ENCODE measurements around the gene DOCK11.
"Not testable (repeated sequence)": the region's sequence is repeated elsewhere in the genome, so short reads cannot be mapped to it uniquely, and the experiment has no call there.

DOCK11 gene

DNA sequence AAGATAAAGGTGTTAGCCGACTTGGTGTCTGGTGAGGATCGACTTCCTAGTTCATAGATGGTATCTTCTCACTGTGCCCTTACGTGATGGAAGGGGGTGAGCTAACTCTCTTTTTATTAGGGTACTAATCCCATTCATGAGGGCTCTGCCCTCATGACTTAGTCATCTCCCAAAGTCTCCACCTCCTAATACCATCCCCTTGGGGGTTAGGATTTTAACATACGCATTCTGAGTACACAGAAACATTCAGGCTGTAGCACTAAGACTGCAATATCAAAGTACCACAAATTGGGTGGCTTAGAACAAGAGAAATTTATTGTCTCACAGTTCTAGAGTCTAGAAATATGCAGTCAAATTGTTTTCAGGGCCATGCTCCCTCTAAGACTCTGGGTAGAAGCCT lies 173.8 kb downstream of the DOCK11 start:
- H3K9me3 ChIP-seq (ENCODE audit: control insufficient read depth, insufficient read depth, low read length): no peaks in the 10 kb centered on the region
- no peaks in the 10 kb centered on the region; the same call in 1 of the 2 replicates for H3K4me1 ChIP-seq (ENCODE audit: insufficient read depth, low read length)
- H3K36me3 ChIP-seq (ENCODE audit: insufficient read depth, low read length): no peaks in the 10 kb centered on the region
- no peak overlapping the region for H3K9ac ChIP-seq (ENCODE audit: low read depth, low read length)

GRCh38 chrX:118675326-118675965 lies 179.8 kb downstream of the DOCK11 start:
- H3K36me3 ChIP-seq (ENCODE audit: insufficient read depth, low read length): no peaks in the 10 kb centered on the region

GRCh38 chrX:118675966-118676349 lies 180.3 kb downstream of the DOCK11 start:
- H3K36me3 ChIP-seq (ENCODE audit: insufficient read depth, low read length): no peaks in the 10 kb centered on the region
- no peaks in the 10 kb centered on the region for H3K9me3 ChIP-seq (ENCODE audit: control insufficient read depth, insufficient read depth, low read length)
- H3K9ac ChIP-seq (ENCODE audit: low read depth, low read length): no peak overlapping the region
- H3K4me1 ChIP-seq (ENCODE audit: insufficient read depth, low read length): no peaks in the 10 kb centered on the region

More at GRCh38 chrX:118675326-118675965, 179.8 kb downstream of the DOCK11 start:
- Histone ChIP-seq H3K4me1 (ENCODE audit: insufficient read depth, low read length) (no peaks in the 10 kb centered on the region), H3K9ac (ENCODE audit: low read depth, low read length) (no peak overlapping the region), H3K9me3 (ENCODE audit: control insufficient read depth, insufficient read depth, low read length) (no peaks in the 10 kb centered on the region)

- no peak overlapping the region for H3K9ac ChIP-seq (ENCODE audit: low read depth, low read length)
- no peaks in the 10 kb centered on the region for H3K36me3 ChIP-seq (ENCODE audit: insufficient read depth, low read length)
- H3K4me1 ChIP-seq (ENCODE audit: insufficient read depth, low read length): no peaks in the 10 kb centered on the region
- no peaks in the 10 kb centered on the region for H3K9me3 ChIP-seq (ENCODE audit: control insufficient read depth, insufficient read depth, low read length)
These were observed 181.7 kb downstream of the DOCK11 start for GRCh38 chrX:118677318-118677717.

DNA sequence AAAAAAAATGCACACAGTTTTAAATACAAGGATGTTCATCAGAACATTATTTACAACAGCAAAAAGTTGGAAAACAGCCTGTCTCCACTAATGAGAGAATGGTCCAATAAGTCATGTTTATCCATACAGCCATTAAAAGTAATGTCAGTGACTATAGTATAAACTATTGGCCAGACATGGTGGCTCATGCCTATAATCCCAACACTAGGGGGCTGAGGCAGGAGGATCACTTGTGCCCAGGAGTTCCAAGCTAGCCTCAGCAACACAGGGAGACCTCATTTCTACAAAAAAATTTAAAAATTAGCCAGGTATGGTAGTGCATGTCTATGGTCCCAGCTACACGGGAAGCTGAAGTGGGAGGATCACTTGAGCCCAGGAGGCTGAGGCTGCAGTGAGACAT lies 183.7 kb downstream of the DOCK11 start:
- no peaks in the 10 kb centered on the region for H3K36me3 ChIP-seq (ENCODE audit: insufficient read depth, low read length)
- H3K9me3 ChIP-seq (ENCODE audit: control insufficient read depth, insufficient read depth, low read length): no peaks in the 10 kb centered on the region
- no peaks in the 10 kb centered on the region for H3K4me1 ChIP-seq (ENCODE audit: insufficient read depth, low read length)
- no peak overlapping the region for H3K9ac ChIP-seq (ENCODE audit: low read depth, low read length)

GRCh38 chrX:118682258-118683014 lies 186.8 kb downstream of the DOCK11 start:
- Histone ChIP-seq H3K4me1 (ENCODE audit: insufficient read depth, low read length) (no peaks in the 10 kb centered on the region), H3K9me3 (ENCODE audit: control insufficient read depth, insufficient read depth, low read length) (no peaks in the 10 kb centered on the region), H3K9ac (ENCODE audit: low read depth, low read length) (no peak overlapping the region), H3K36me3 (ENCODE audit: insufficient read depth, low read length) (no peaks in the 10 kb centered on the region)

GRCh38 chrX:118685393-118685792 lies 189.8 kb downstream of the DOCK11 start:
- H3K4me1 ChIP-seq (ENCODE audit: insufficient read depth, low read length): no peaks in the 10 kb centered on the region
- H3K36me3 ChIP-seq (ENCODE audit: insufficient read depth, low read length): no peaks in the 10 kb centered on the region
- H3K9me3 ChIP-seq (ENCODE audit: control insufficient read depth, insufficient read depth, low read length): no peaks in the 10 kb centered on the region
- no peak overlapping the region for H3K9ac ChIP-seq (ENCODE audit: low read depth, low read length)

DNA sequence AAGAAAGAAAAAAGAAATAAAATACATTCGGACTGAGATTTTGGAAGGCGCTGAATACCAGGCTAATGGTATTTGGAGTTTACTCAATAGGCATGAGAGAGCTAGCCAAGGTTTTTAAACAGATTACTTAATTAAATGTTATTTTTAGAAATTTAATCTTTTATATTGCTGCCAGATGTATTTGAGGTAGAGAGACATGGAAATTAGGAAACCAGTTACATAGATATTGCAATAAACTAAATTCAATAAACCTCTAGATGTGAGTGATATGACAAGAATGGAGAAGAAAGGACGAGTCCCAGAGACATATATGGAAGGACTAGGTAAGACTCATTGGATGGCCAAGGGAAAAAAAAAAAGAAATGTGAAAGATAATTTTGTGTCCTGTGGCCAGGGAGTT lies 193.3 kb downstream of the DOCK11 start:
- Histone ChIP-seq H3K36me3 (ENCODE audit: insufficient read depth, low read length) (no peaks in the 10 kb centered on the region), H3K9me3 (ENCODE audit: control insufficient read depth, insufficient read depth, low read length) (no peaks in the 10 kb centered on the region), H3K4me1 (ENCODE audit: insufficient read depth, low read length) (no peaks in the 10 kb centered on the region), H3K9ac (ENCODE audit: low read depth, low read length) (no peak overlapping the region)

DNA sequence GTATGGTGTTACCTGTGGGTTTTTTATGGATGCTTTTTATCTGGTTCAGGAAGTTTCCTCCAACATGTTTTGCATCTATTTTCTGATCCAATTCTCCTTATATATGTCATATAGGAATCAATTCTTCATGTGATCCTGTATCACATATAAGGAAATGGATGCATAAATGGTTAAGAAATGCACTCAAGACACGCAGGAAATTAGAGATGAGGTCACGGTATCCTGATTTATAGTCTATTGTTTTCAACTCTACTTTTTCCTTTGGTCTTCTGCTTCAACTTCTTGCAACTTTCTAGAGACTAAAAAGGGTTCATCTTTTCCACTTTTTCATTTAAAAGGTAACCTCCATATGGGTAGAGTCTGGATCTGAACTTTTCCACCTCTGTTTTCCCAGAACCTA lies 198.2 kb downstream of the DOCK11 start:
- H3K4me1 ChIP-seq (ENCODE audit: insufficient read depth, low read length): no peaks in the 10 kb centered on the region
- H3K9ac ChIP-seq (ENCODE audit: low read depth, low read length): no peak overlapping the region
- H3K9me3 ChIP-seq (ENCODE audit: control insufficient read depth, insufficient read depth, low read length): no peaks in the 10 kb centered on the region

DNA sequence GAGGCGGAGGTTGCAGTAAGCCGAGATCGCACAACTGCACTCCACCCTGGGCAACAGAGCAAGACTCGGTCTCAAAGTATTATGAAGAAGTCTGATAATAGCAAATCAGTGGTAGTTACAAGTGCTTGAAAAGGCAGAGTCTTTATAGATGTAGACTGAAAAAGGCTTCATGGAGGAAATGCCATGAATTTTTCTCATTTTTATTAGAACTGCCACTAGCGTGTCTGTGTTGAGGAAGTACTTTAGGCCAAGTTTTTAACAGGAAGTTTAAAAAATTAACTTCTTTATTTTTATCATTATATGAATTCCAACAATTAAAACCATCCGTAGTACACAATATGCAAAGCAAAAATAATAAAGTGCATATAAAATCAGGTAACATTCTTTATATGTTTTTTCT lies 199.0 kb downstream of the DOCK11 start:
- Histone ChIP-seq H3K4me1 (ENCODE audit: insufficient read depth, low read length) (no peaks in the 10 kb centered on the region), H3K9me3 (ENCODE audit: control insufficient read depth, insufficient read depth, low read length) (no peaks in the 10 kb centered on the region), H3K9ac (ENCODE audit: low read depth, low read length) (no peak overlapping the region), H3K36me3 (ENCODE audit: insufficient read depth, low read length) (no peaks in the 10 kb centered on the region)

More for the DNA sequence above, 198.2 kb downstream of the DOCK11 start:
- H3K36me3 ChIP-seq (ENCODE audit: insufficient read depth, low read length): no peaks in the 10 kb centered on the region

GRCh38 chrX:118698516-118699170 lies 203.0 kb downstream of the DOCK11 start:
- Histone ChIP-seq H3K9ac (ENCODE audit: low read depth, low read length) (no peak overlapping the region), H3K36me3 (ENCODE audit: insufficient read depth, low read length) (no peaks in the 10 kb centered on the region)

GRCh38 chrX:118702741-118703140 lies 207.1 kb downstream of the DOCK11 start:
- Histone ChIP-seq H3K36me3 (ENCODE audit: insufficient read depth, low read length) (no peaks in the 10 kb centered on the region), H3K4me1 (ENCODE audit: insufficient read depth, low read length) (no peaks in the 10 kb centered on the region), H3K9ac (ENCODE audit: low read depth, low read length) (no peak overlapping the region), H3K9me3 (ENCODE audit: control insufficient read depth, insufficient read depth, low read length) (no peaks in the 10 kb centered on the region)

More at GRCh38 chrX:118698516-118699170, 203.0 kb downstream of the DOCK11 start:
- no peaks in the 10 kb centered on the region for H3K9me3 ChIP-seq (ENCODE audit: control insufficient read depth, insufficient read depth, low read length)
- H3K4me1 ChIP-seq (ENCODE audit: insufficient read depth, low read length): no peaks in the 10 kb centered on the region

DNA sequence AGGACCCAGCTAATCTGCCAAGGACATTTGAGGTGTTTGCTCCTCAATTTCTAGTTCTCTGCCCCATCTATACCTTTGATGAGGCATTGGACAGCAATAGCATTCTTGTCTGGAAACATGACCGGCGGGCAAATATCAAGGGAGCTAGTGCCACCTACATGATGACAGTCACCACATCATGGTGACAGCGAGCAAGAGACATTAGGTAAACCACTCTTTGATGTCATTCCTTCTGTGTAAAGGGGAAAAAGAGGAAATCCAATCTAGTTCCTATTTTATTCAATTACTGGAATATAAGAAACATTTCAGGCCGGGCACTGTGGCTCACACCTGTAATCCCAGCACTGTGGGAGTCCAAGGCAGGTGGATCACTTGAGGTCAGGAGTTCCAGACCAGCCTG lies 211.1 kb downstream of the DOCK11 start:
- Histone ChIP-seq H3K9ac (ENCODE audit: low read depth, low read length) (no peak overlapping the region), H3K9me3 (ENCODE audit: control insufficient read depth, insufficient read depth, low read length) (no peaks in the 10 kb centered on the region), H3K4me1 (ENCODE audit: insufficient read depth, low read length) (no peaks in the 10 kb centered on the region), H3K36me3 (ENCODE audit: insufficient read depth, low read length) (no peaks in the 10 kb centered on the region)

DNA sequence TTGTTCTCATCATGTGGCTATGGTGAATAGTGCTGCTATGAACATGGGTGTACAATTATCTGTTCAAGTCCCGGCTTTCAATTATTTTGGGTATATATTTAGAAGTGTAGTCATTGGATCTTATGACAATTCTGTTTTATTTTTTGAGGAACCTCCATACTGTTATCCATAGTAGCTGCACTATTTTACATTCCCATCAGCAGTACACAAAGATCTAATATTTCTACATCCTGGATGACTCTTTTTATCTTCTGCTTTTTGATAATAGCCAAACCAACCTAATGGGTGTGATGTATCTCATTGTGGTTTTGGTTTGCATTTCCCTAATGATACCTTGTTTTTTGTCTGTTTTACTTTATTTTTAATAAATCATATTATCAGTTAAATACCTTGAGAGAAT lies 218.9 kb downstream of the DOCK11 start:
- H3K9ac ChIP-seq (ENCODE audit: low read depth, low read length): no peak overlapping the region
- H3K9me3 ChIP-seq (ENCODE audit: control insufficient read depth, insufficient read depth, low read length): no peaks in the 10 kb centered on the region
- no peaks in the 10 kb centered on the region for H3K4me1 ChIP-seq (ENCODE audit: insufficient read depth, low read length)
- H3K36me3 ChIP-seq (ENCODE audit: insufficient read depth, low read length): no peaks in the 10 kb centered on the region

- not testable (repeated sequence) for H3K36me3 ChIP-seq (ENCODE audit: insufficient read depth, low read length); H3K4me1 ChIP-seq (ENCODE audit: insufficient read depth, low read length); H3K9ac ChIP-seq (ENCODE audit: low read depth, low read length); H3K9me3 ChIP-seq (ENCODE audit: control insufficient read depth, insufficient read depth, low read length)
These were observed 220.3 kb downstream of the DOCK11 start for GRCh38 chrX:118715917-118716316.
